GM12865 (cell line): ENCODE results near the gene TRPC6.

ENCODE experiments used
- DNase-seq: peaks from one replicate; pipeline ENCODE4 v3.0.0; 2010; ENCODE audit warnings: low read depth
- H3K4me3 ChIP-seq: 2 replicates; pipeline ENCODE4 v1.5.1; 2011; ENCODE audit warnings: mild to moderate bottlenecking, low read depth, low read length, control low read depth
- CTCF ChIP-seq: IDR thresholded peaks from 2 replicates; pipeline ENCODE4 v1.5.1; 2011; ENCODE audit warnings: low read length, control low read depth, low read depth, inconsistent platforms; ENCODE audit not compliant: insufficient read depth; ENCODE audit errors: missing control alignments

Gene TRPC6

GRCh38 chr11:101583251-101584128, at the start of gene TRPC6:
Gene TRPC6 (minus strand): TSS chr11:101584007. CDS start chr11:101583503, 504 bp downstream.
- no peak for TF ChIP-seq CTCF
- no peak for DNase-seq
- no peak within 1 kb of the TSS for H3K4me3 ChIP-seq

GRCh38 chr11:101620026-101620425, 36.2 kb upstream of the TRPC6 start:
- DNase-seq: no peak
- no peak for TF ChIP-seq CTCF
- H3K4me3 ChIP-seq: no peak overlapping the region

- TF ChIP-seq CTCF: no peak
- no peak for DNase-seq
- no peak overlapping the region for H3K4me3 ChIP-seq
Observed at GRCh38 chr11:101618709-101619108, 34.9 kb upstream of the TRPC6 start.

GRCh38 chr11:101617735-101618332, 34.0 kb upstream of the TRPC6 start:
- TF ChIP-seq CTCF: no peak

GRCh38 chr11:101612481-101612880, 28.7 kb upstream of the TRPC6 start:
- H3K4me3 ChIP-seq: no peak overlapping the region
- TF ChIP-seq CTCF: no peak
- no peak for DNase-seq

More at GRCh38 chr11:101617735-101618332, 34.0 kb upstream of the TRPC6 start:
- H3K4me3 ChIP-seq: no peak overlapping the region
- DNase-seq: no peak

- no peak overlapping the region for H3K4me3 ChIP-seq
- TF ChIP-seq CTCF: no peak
- DNase-seq: no peak
Observed at GRCh38 chr11:101600924-101601323, 17.1 kb upstream of the TRPC6 start.
